ENCODE results near the gene ZNF516.

ZNF516 gene

DNA sequence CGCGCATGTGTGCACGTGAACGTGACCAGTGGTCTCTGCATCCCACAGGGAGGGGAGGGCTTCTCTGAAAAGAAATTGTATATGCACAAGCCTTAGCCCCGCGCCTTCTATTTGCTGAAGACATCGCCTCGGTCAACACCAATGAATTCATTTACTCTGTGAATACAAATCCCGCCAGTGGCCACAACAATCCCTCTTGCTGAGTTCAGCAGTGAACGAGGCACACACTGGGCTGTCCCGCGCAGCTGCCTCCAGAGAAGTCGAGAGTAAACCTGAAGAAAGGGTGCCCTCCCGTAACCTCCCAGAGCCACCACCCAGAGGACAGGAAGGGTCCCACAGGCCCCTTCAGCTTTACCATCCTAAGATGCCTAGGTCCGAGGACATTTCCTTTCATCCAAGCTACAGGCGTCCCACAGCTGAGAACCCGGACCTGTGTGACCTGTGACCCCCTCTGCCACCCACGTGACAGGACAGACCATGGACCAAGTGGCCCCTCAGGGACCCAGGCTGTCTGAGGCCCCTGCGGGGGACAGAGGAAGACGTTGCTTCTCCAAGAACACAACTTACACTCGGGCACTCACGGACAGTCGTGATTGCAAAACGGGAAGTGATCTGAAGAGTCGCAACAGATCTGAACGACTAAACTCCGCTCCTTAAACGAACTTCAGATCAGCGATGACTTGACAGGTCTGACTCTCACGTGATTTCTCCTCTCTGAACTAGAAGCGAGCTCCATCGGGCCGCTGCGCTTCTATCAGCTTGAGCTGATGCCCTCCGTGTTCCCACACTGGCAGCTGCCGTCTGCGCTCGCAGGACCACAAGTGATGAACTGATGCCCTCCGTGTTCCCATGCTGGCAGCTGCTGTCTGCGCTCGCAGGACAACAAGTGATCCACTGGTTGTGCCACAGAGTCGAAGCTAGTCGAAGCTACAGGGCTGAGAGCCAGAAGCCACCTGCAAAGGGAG is 92.7 kb downstream of the ZNF516 start:
- Histone ChIP-seq H3K36me3 (peaks cover 36% of the 10 kb centered on the region), H3K9me3 (no peaks in the 10 kb centered on the region), H3K27me3 (no peaks in the 10 kb centered on the region), H3K4me3 (ENCODE audit: low read depth in 1 of 2, low read length in 1 of 2) (peak overlapping the region; percentile 39 to 44), H3K4me1 (ENCODE audit: control insufficient read depth in 1 of 2, insufficient read depth in 1 of 2, low read depth in 1 of 2, low read length in 1 of 2) (peaks cover 81 to 82% of the 10 kb centered on the region in 2 experiments), H3K27ac (peak overlapping the region; percentile 82)
- TF ChIP-seq, protein P1, sequence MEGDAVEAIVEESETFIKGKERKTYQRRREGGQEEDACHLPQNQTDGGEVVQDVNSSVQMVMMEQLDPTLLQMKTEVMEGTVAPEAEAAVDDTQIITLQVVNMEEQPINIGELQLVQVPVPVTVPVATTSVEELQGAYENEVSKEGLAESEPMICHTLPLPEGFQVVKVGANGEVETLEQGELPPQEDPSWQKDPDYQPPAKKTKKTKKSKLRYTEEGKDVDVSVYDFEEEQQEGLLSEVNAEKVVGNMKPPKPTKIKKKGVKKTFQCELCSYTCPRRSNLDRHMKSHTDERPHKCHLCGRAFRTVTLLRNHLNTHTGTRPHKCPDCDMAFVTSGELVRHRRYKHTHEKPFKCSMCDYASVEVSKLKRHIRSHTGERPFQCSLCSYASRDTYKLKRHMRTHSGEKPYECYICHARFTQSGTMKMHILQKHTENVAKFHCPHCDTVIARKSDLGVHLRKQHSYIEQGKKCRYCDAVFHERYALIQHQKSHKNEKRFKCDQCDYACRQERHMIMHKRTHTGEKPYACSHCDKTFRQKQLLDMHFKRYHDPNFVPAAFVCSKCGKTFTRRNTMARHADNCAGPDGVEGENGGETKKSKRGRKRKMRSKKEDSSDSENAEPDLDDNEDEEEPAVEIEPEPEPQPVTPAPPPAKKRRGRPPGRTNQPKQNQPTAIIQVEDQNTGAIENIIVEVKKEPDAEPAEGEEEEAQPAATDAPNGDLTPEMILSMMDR (IDR thresholded peaks at IDR 0.05), result no peak

DNA sequence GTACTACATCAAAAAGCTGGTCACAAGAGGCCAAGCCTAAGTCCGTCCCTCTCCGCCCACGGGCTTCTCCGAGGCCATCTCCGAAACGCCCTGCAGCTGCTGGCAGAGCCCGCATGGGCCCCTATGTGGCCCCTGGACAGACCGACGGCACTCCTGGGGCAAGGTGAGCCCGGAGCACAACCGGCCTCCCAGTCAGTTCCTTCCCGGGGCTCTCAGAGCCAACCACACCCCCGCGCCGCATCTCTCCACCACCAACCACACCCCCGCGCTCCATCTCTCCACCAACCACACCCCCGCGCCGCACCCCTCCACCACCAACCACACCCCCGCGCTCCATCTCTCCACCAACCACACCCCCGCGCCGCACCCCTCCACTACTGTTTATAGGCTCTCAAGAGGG is 93.5 kb downstream of the ZNF516 start:
- TF ChIP-seq, protein P1 (IDR thresholded peaks at IDR 0.05), result no peak
- H3K4me1 ChIP-seq (ENCODE audit: control insufficient read depth in 1 of 2, insufficient read depth in 1 of 2, low read depth in 1 of 2, low read length in 1 of 2), result peaks cover 73 to 75% of the 10 kb centered on the region in 2 experiments
- H3K36me3 ChIP-seq, result peaks cover 35% of the 10 kb centered on the region
- no peaks in the 10 kb centered on the region for H3K27me3 ChIP-seq
- H3K9me3 ChIP-seq, result no peaks in the 10 kb centered on the region
- peak overlapping the region in 1 of 2 experiments; percentile 39 for H3K4me3 ChIP-seq (ENCODE audit: low read depth in 1 of 2, low read length in 1 of 2)
- peak overlapping the region; percentile 82 for H3K27ac ChIP-seq

DNA sequence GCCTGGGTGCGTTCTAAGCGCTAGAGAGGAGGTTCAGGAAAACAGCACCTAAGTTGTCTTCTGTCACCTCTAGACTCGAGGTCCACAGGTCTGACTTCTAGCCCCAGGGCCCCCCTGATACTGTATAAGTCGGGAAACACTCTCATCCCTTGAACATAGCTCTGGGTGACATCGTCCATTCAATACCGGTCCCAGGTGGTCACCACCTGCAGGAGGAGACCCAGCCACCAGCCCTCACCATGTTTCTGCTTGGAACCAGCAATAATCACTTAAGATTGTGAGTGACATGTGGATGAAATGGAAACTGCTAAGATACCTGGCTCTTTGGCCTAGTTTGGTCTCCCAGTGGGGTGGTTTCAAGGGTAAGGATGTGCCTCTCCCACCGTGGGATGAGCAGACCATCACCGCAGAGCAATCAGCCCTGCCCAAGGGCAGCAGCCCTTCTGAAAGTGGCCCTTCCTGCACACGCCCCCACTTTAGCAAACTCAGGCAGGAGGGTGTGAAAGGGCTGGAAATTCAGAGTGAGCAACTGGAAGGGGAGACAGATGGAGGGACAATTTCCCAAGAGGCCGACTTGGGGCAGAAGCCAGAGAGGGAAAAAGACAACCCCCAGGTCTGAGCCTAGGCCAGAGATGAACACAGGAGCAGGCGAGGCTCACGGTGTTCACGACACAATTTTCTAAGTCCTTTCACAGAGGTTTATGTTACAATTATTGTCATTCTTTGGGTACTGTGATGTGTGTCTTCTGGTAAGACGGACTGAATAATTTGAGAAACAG is 95.2 kb downstream of the ZNF516 start:
- Histone ChIP-seq H3K36me3 (peaks cover 36% of the 10 kb centered on the region), H3K9me3 (no peaks in the 10 kb centered on the region), H3K4me3 (ENCODE audit: low read depth in 1 of 2, low read length in 1 of 2) (no peak overlapping the region), H3K4me1 (ENCODE audit: control insufficient read depth in 1 of 2, insufficient read depth in 1 of 2, low read depth in 1 of 2, low read length in 1 of 2) (peaks cover 73 to 77% of the 10 kb centered on the region in 2 experiments), H3K27ac (peak overlapping the region; percentile 49), H3K27me3 (no peaks in the 10 kb centered on the region)
- TF ChIP-seq, protein P1 (IDR thresholded peaks at IDR 0.05), result no peak

DNA sequence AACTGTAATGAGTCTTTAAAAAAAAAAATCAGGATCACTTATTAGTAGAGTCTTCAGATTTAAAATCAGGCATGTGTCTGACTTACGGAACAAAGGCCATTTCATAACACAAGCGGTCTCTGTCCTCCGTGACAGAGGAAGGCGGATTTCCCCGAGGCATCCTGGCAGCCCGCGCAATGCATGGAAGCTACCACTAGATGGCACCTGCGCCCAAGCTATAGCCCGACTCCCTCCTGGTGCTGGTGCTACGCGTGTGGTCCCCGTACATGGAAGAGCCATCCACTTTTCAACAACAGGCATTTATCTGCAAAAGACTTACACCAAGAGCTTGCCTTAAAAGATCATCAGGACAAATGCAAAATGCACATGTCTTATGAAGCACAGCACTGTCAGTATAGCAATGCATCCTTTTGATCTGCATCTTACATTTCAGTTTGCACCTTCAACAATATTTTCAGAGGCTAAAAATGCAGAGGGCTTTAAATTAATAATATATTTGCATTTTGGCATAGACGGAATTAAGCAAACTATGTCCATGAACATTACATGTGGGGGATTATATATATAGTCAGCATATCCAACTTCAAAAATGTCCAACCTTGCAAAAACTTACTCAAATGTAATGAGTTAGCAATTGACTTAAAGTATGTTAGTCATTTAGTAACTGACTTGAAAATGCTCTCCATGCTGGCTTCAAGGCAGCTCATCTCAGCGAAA is 96.0 kb downstream of the ZNF516 start:
- H3K36me3 ChIP-seq, result peaks cover 29% of the 10 kb centered on the region
- no peaks in the 10 kb centered on the region for H3K27me3 ChIP-seq
- H3K9me3 ChIP-seq, result no peaks in the 10 kb centered on the region
- H3K27ac ChIP-seq, result peak overlapping the region; percentile 58
- TF ChIP-seq, protein P1 (IDR thresholded peaks at IDR 0.05), result peak; percentile 95
- no peak overlapping the region for H3K4me3 ChIP-seq (ENCODE audit: low read depth in 1 of 2, low read length in 1 of 2)
- H3K4me1 ChIP-seq (ENCODE audit: control insufficient read depth in 1 of 2, insufficient read depth in 1 of 2, low read depth in 1 of 2, low read length in 1 of 2), result peaks cover 71 to 74% of the 10 kb centered on the region in 2 experiments

DNA sequence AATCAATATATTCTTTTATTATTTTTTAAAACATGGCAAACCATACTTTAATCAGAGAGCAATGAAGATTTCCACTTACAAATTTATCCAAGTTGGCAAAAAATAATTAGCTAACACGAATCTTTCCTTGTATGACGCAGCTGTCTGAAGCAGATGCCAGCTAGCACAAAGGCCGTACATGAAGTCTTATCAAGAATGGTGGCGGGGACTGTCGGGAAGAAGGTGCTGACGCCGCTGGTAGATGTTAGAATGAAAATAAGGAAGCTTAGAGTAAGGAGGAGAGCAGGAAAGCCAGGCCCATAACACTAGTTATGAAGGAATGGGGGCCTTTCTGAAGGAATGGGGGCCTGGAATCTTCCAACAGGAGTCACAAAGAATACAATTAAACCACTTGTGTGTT is 96.7 kb downstream of the ZNF516 start:
- no peaks in the 10 kb centered on the region for H3K27me3 ChIP-seq
- TF ChIP-seq, protein P1 (IDR thresholded peaks at IDR 0.05), result no peak
- peak overlapping the region; percentile 58 for H3K27ac ChIP-seq
- H3K36me3 ChIP-seq, result peaks cover 25% of the 10 kb centered on the region
- H3K9me3 ChIP-seq, result no peaks in the 10 kb centered on the region
- peaks cover 64 to 67% of the 10 kb centered on the region in 2 experiments for H3K4me1 ChIP-seq (ENCODE audit: control insufficient read depth in 1 of 2, insufficient read depth in 1 of 2, low read depth in 1 of 2, low read length in 1 of 2)
- no peak overlapping the region for H3K4me3 ChIP-seq (ENCODE audit: low read depth in 1 of 2, low read length in 1 of 2)

All from neutrophil (primary cell).